ENCODE data around the gene PLS3.

The PLS3 gene

GRCh38 chrX:115591420-115591819 lies 30.4 kb downstream of the PLS3 start:
- H3K4me1 ChIP-seq (ENCODE audit: low read length) = peaks cover 12% of the 10 kb centered on the region
- no peak overlapping the region for H3K4me2 ChIP-seq (ENCODE audit: low read length)
- no peaks in the 10 kb centered on the region for H3K79me2 ChIP-seq (ENCODE audit: low read length)

GRCh38 chrX:115591856-115592842 lies 31.2 kb downstream of the PLS3 start:
- Histone ChIP-seq H3K9me3 (ENCODE audit: insufficient read depth, low read length) (no peaks in the 10 kb centered on the region), H3K79me2 (ENCODE audit: low read length) (no peaks in the 10 kb centered on the region), H3K4me3 (ENCODE audit: low read length) (no peak overlapping the region), H4K20me1 (ENCODE audit: insufficient read depth, low read length) (no peaks in the 10 kb centered on the region), H3K4me2 (ENCODE audit: low read length) (no peak overlapping the region), H3K27ac (ENCODE audit: low read length) (no peak overlapping the region), H3K4me1 (ENCODE audit: low read length) (peaks cover 12% of the 10 kb centered on the region), H3K36me3 (replicated peaks; ENCODE audit: low read depth, low read length) (no peaks in the 10 kb centered on the region), H2AFZ (ENCODE audit: low read depth, low read length) (no peak overlapping the region), H3K9ac (ENCODE audit: low read length) (no peak overlapping the region), H3K27me3 (ENCODE audit: low read depth, low read length) (no peaks in the 10 kb centered on the region)
- no peak for TF ChIP-seq EZH2phosphoT487 (IDR thresholded peaks at IDR 0.05; ENCODE audit: low read depth)
- no peak for TF ChIP-seq CTCF (IDR thresholded peaks at IDR 0.05; ENCODE audit: low read depth, low read length)

More at GRCh38 chrX:115591420-115591819, 30.4 kb downstream of the PLS3 start:
- Histone ChIP-seq H3K9ac (ENCODE audit: low read length) (no peak overlapping the region), H3K27ac (ENCODE audit: low read length) (no peak overlapping the region), H3K9me3 (ENCODE audit: insufficient read depth, low read length) (no peaks in the 10 kb centered on the region), H3K36me3 (replicated peaks; ENCODE audit: low read depth, low read length) (no peaks in the 10 kb centered on the region), H2AFZ (ENCODE audit: low read depth, low read length) (no peak overlapping the region), H4K20me1 (ENCODE audit: insufficient read depth, low read length) (no peaks in the 10 kb centered on the region), H3K4me3 (ENCODE audit: low read length) (no peak overlapping the region), H3K27me3 (ENCODE audit: low read depth, low read length) (no peaks in the 10 kb centered on the region)
- no peak for TF ChIP-seq CTCF (IDR thresholded peaks at IDR 0.05; ENCODE audit: low read depth, low read length)
- TF ChIP-seq EZH2phosphoT487 (IDR thresholded peaks at IDR 0.05; ENCODE audit: low read depth) = no peak

GRCh38 chrX:115592997-115593734 lies 32.2 kb downstream of the PLS3 start:
- Histone ChIP-seq H3K4me3 (ENCODE audit: low read length) (no peak overlapping the region), H3K79me2 (ENCODE audit: low read length) (no peaks in the 10 kb centered on the region), H3K27me3 (ENCODE audit: low read depth, low read length) (no peaks in the 10 kb centered on the region), H4K20me1 (ENCODE audit: insufficient read depth, low read length) (no peaks in the 10 kb centered on the region), H3K4me2 (ENCODE audit: low read length) (no peak overlapping the region), H3K27ac (ENCODE audit: low read length) (no peak overlapping the region), H3K9ac (ENCODE audit: low read length) (no peak overlapping the region), H3K9me3 (ENCODE audit: insufficient read depth, low read length) (no peaks in the 10 kb centered on the region), H2AFZ (ENCODE audit: low read depth, low read length) (no peak overlapping the region), H3K36me3 (replicated peaks; ENCODE audit: low read depth, low read length) (no peaks in the 10 kb centered on the region), H3K4me1 (ENCODE audit: low read length) (peaks cover 12% of the 10 kb centered on the region)
- TF ChIP-seq CTCF (IDR thresholded peaks at IDR 0.05; ENCODE audit: low read depth, low read length) (no peak), EZH2phosphoT487 (IDR thresholded peaks at IDR 0.05; ENCODE audit: low read depth) (no peak)

- H3K27me3 ChIP-seq (ENCODE audit: low read depth, low read length) = no peaks in the 10 kb centered on the region
- no peaks in the 10 kb centered on the region for H3K36me3 ChIP-seq (replicated peaks; ENCODE audit: low read depth, low read length)
- H3K4me3 ChIP-seq (ENCODE audit: low read length) = no peak overlapping the region
- H3K27ac ChIP-seq (ENCODE audit: low read length) = no peak overlapping the region
- no peaks in the 10 kb centered on the region for H3K79me2 ChIP-seq (ENCODE audit: low read length)
- no peaks in the 10 kb centered on the region for H3K9me3 ChIP-seq (ENCODE audit: insufficient read depth, low read length)
- TF ChIP-seq CTCF (IDR thresholded peaks at IDR 0.05; ENCODE audit: low read depth, low read length) = no peak
- TF ChIP-seq EZH2phosphoT487 (IDR thresholded peaks at IDR 0.05; ENCODE audit: low read depth) = no peak
- no peak overlapping the region for H3K9ac ChIP-seq (ENCODE audit: low read length)
- H3K4me2 ChIP-seq (ENCODE audit: low read length) = no peak overlapping the region
- no peak overlapping the region for H2AFZ ChIP-seq (ENCODE audit: low read depth, low read length)
- H3K4me1 ChIP-seq (ENCODE audit: low read length) = peaks cover 12% of the 10 kb centered on the region
- no peaks in the 10 kb centered on the region for H4K20me1 ChIP-seq (ENCODE audit: insufficient read depth, low read length)
These were observed 34.1 kb downstream of the PLS3 start for GRCh38 chrX:115595049-115595448.
